OCI-LY7 (cell line): Measurements from ENCODE around the gene KIAA1671. TPM values are rescaled to one million over a fixed set of nuclear protein-coding genes. Genes with fewer than 3 reads are reported as not detected.

Experiments used
- BruUV-seq: library from RNA; stranded (reverse); fragments of 400-500 nt; replicated peaks from 2 replicates; lab custom pipeline; 2021; lab: Mats Ljungman, UMichigan
- CTCF ChIA-PET: fragments of 300-600 bp; sonication (Branson Sonifier 250); formaldehyde crosslinking; loops from one replicate; lab custom pipeline; 2022; ENCODE audit warnings: antibody characterized with exemption; ENCODE audit not compliant: unreplicated experiment; lab: Charles Lee
- POLR2A ChIA-PET: fragments of 300-600 bp; sonication (Branson Sonifier 250); formaldehyde crosslinking; loops from one replicate; lab custom pipeline; 2022; ENCODE audit warnings: antibody characterized with exemption; lab: Charles Lee
- DNase-seq: peaks from one replicate; pipeline ENCODE4 v3.0.0-alpha.2; 2015; ENCODE audit warnings: low spot score
- H2AFZ ChIP-seq: fragments of 200-600 bp; sonication (generic), shearing (Covaris generic); 2 replicates; pipeline ENCODE4 v1.6.1; 2014; ENCODE audit warnings: mild to moderate bottlenecking, antibody characterized with exemption, low read length, moderate library complexity
- H3K27ac ChIP-seq: fragments of 200-600 bp; sonication (generic); 2 replicates; pipeline ENCODE4 v1.5.1; 2014; ENCODE audit warnings: mixed run types, low read depth, mild to moderate bottlenecking, moderate library complexity, low read length, inconsistent platforms; ENCODE audit not compliant: poor library complexity, severe bottlenecking
- H3K36me3 ChIP-seq: fragments of 200-600 bp; sonication (generic); 2 replicates; pipeline ENCODE4 v1.6.1; 2014; ENCODE audit warnings: mild to moderate bottlenecking, antibody characterized with exemption, low read length, moderate library complexity, mixed read lengths; ENCODE audit not compliant: insufficient read depth
- H3K4me1 ChIP-seq: fragments of 200-600 bp; sonication (generic); 2 replicates; pipeline ENCODE4 v1.5.1; 2014; ENCODE audit warnings: mild to moderate bottlenecking, low read length; ENCODE audit not compliant: insufficient read depth, poor library complexity, severe bottlenecking
- H3K4me2 ChIP-seq: fragments of 200-600 bp; sonication (generic); 2 replicates; pipeline ENCODE4 v1.6.1; 2014; ENCODE audit warnings: mild to moderate bottlenecking, low read length
- H3K4me3 ChIP-seq: fragments of 200-600 bp; sonication (generic); 2 replicates; pipeline ENCODE4 v1.5.1; 2014; ENCODE audit warnings: mild to moderate bottlenecking, low read depth, low read length; ENCODE audit not compliant: poor library complexity, severe bottlenecking
- H3K79me2 ChIP-seq: fragments of 200-600 bp; sonication (generic); 2 replicates; pipeline ENCODE4 v1.6.1; 2016; ENCODE audit warnings: low read depth, mild to moderate bottlenecking, low read length, moderate library complexity, mixed read lengths; ENCODE audit not compliant: insufficient read depth
- H3K9me2 ChIP-seq: fragments of 200-600 bp; sonication (generic); 2 replicates; pipeline ENCODE4 v1.6.1; 2016; ENCODE audit warnings: mild to moderate bottlenecking, low read length, mixed read lengths; ENCODE audit not compliant: insufficient read depth
- H3K9me3 ChIP-seq: fragments of 200-600 bp; sonication (generic); 2 replicates; pipeline ENCODE4 v1.6.1; 2014; ENCODE audit warnings: mild to moderate bottlenecking, mixed run types, low read length, mixed read lengths
- H4K20me1 ChIP-seq: fragments of 200-600 bp; sonication (generic); 2 replicates; pipeline ENCODE4 v1.6.1; 2014; ENCODE audit warnings: mild to moderate bottlenecking, antibody characterized with exemption, low read length, moderate library complexity, mixed read lengths; ENCODE audit not compliant: insufficient read depth
- CTCF ChIP-seq: fragments of 200-600 bp; sonication (generic); conservative IDR thresholded peaks from 2 replicates; pipeline ENCODE4 v1.5.1; 2014; ENCODE audit warnings: mild to moderate bottlenecking, antibody characterized with exemption, low read length, moderate library complexity, mixed read lengths
- EZH2phosphoT487 ChIP-seq: fragments of 200-600 bp; sonication (generic); IDR thresholded peaks from 2 replicates; pipeline ENCODE4 v1.6.1; 2018; ENCODE audit warnings: low read depth, borderline replicate concordance, mild to moderate bottlenecking, mixed run types, antibody characterized with exemption, low read length, moderate library complexity, mixed read lengths
- intact Hi-C: fragments of 100-400 bp; cut with micrococcal nuclease; formaldehyde crosslinking; loops from one replicate; pipeline ENCODE4 v1.10.0; 2022; ENCODE audit not compliant: unreplicated experiment
- total RNA-seq, 2 experiments: library from RNA; depleted of rRNA in 1 of 2; stranded (reverse); fragments of >200 nt in 1 of 2; shearing (Covaris generic) in 1 of 2; gene quantifications; 2 replicates each; pipeline ENCODE4 v1.2.3, GENCODE V29; 2014 to 2022

The KIAA1671 gene
- total RNA-seq, 2 experiments from 2014 or later = not detected

- Histone ChIP-seq H3K9me2 (no peaks in the 10 kb centered on the region), H3K79me2 (no peaks in the 10 kb centered on the region), H3K4me3 (no peak overlapping the region), H3K36me3 (no peaks in the 10 kb centered on the region), H2AFZ (no peak overlapping the region), H4K20me1 (no peaks in the 10 kb centered on the region), H3K9me3 (no peaks in the 10 kb centered on the region), H3K27ac (no peak overlapping the region), H3K4me1 (peaks cover 9% of the 10 kb centered on the region), H3K4me2 (peak overlapping the region; percentile 23; the same call in 1 of the 2 replicates)
- intact Hi-C loops = loop anchor here (10.0 kb wide), 1 partner anchor 249 kb away; no protein-coding TSS in a partner anchor
- TF ChIP-seq EZH2phosphoT487 (no peak), CTCF (no peak)
- POLR2A ChIA-PET = interaction anchor here (0.5 to 0.6 kb wide), 2 partner anchors 360 to 1412 kb away, joined by 3 to 6 read pairs; no protein-coding TSS in a partner anchor
- DNase-seq = peak; percentile 4
- no TSS peak for BruUV-seq
- CTCF ChIA-PET = no interaction called here
These were observed 133.7 kb downstream of the KIAA1671 start for GRCh38 chr22:25085930-25086901.

GRCh38 chr22:25086902-25087282 lies 134.4 kb downstream of the KIAA1671 start:
- no peaks in the 10 kb centered on the region for H4K20me1 ChIP-seq
- H3K9me2 ChIP-seq = no peaks in the 10 kb centered on the region
- intact Hi-C loops = loop anchor here (10.0 kb wide), 1 partner anchor 248 kb away; no protein-coding TSS in a partner anchor
- ChIA-PET CTCF (no interaction called here), POLR2A (interaction anchor here (0.5 to 0.6 kb wide), 2 partner anchors 360 to 1411 kb away, joined by 3 to 6 read pairs; no protein-coding TSS in a partner anchor)
- H2AFZ ChIP-seq = no peak overlapping the region
- no peak overlapping the region for H3K27ac ChIP-seq
- H3K4me3 ChIP-seq = no peak overlapping the region
- peaks cover 9% of the 10 kb centered on the region for H3K4me1 ChIP-seq
- no peak for DNase-seq
- H3K79me2 ChIP-seq = no peaks in the 10 kb centered on the region
- no peaks in the 10 kb centered on the region for H3K9me3 ChIP-seq
- TF ChIP-seq CTCF (no peak), EZH2phosphoT487 (no peak)
- H3K36me3 ChIP-seq = no peaks in the 10 kb centered on the region
- H3K4me2 ChIP-seq = no peak overlapping the region
- no TSS peak for BruUV-seq
